PC-3 (cell line): ENCODE results near the gene SELENOT. TPM values are rescaled to one million over a fixed set of nuclear protein-coding genes. Genes with fewer than 3 reads are reported as not detected.
A peak's percentile ranks its signal among the peaks of the same experiment; 100 is the strongest.

ENCODE experiments used
- ATAC-seq: fragments of 200-7000 bp; cut with Tn5 transposase; 2 replicates; pipeline ENCODE4 v1.9.1; 2020; ENCODE audit warnings: mild to moderate bottlenecking, moderate library complexity
- BruUV-seq: library from RNA; stranded (reverse); fragments of 400-500 nt; replicated peaks from 2 replicates; lab custom pipeline; 2021; lab: Mats Ljungman, UMichigan
- CTCF ChIA-PET: fragments of 300-600 bp; sonication (Branson Sonifier 250); formaldehyde crosslinking; loops from one replicate; lab custom pipeline; 2022; ENCODE audit warnings: antibody characterized with exemption; lab: Charles Lee
- POLR2A ChIA-PET: fragments of 300-600 bp; sonication (Branson Sonifier 250); formaldehyde crosslinking; loops from one replicate; lab custom pipeline; 2022; ENCODE audit warnings: antibody characterized with exemption; ENCODE audit not compliant: unreplicated experiment; lab: Charles Lee
- DNase-seq: peaks from one replicate; pipeline ENCODE4 v3.0.0-alpha.2; 2015
- H2AFZ ChIP-seq: fragments of 300-600 bp; sonication (generic); 2 replicates; pipeline ENCODE4 v1.6.0; 2016; ENCODE audit warnings: antibody characterized with exemption, low read length
- H3F3A ChIP-seq: fragments of 300-600 bp; sonication (generic); one replicate; pipeline ENCODE4 v1.6.0; 2017; ENCODE audit warnings: antibody characterized with exemption, low read length, control low read depth, mild to moderate bottlenecking; ENCODE audit not compliant: unreplicated experiment
- H3K27ac ChIP-seq: fragments of 300-600 bp; sonication (generic); 2 replicates; pipeline ENCODE4 v1.5.1; 2016; ENCODE audit warnings: mild to moderate bottlenecking, low read length
- H3K27me3 ChIP-seq: fragments of 300-600 bp; sonication (generic); 2 replicates; pipeline ENCODE4 v1.6.1; 2016; ENCODE audit warnings: low read length, mixed read lengths
- H3K36me3 ChIP-seq: fragments of 300-600 bp; sonication (generic); 2 replicates; pipeline ENCODE4 v1.6.1; 2016; ENCODE audit warnings: low read depth, mixed run types, low read length, mixed read lengths
- H3K4me1 ChIP-seq: fragments of 300-600 bp; sonication (generic); 2 replicates; pipeline ENCODE4 v1.5.1; 2016; ENCODE audit warnings: low read length; ENCODE audit not compliant: insufficient read depth
- H3K4me2 ChIP-seq: fragments of 300-600 bp; sonication (generic); 2 replicates; pipeline ENCODE4 v1.6.0; 2016; ENCODE audit warnings: low read length
- H3K4me3 ChIP-seq: fragments of 300-600 bp; sonication (generic); 2 replicates; pipeline ENCODE4 v1.5.1; 2016; ENCODE audit warnings: mild to moderate bottlenecking, low read length, mixed read lengths
- H3K79me2 ChIP-seq: fragments of 300-600 bp; sonication (generic); 2 replicates; pipeline ENCODE4 v1.6.1; 2017; ENCODE audit warnings: low read length, mixed read lengths
- H3K9ac ChIP-seq: fragments of 300-600 bp; sonication (generic); 2 replicates; pipeline ENCODE4 v1.6.0; 2016; ENCODE audit warnings: mild to moderate bottlenecking, low read length
- H3K9me2 ChIP-seq: fragments of 300-600 bp; sonication (generic); replicated peaks from 2 replicates; pipeline ENCODE4 v1.6.1; 2016; ENCODE audit warnings: mixed run types, low read length, mixed read lengths
- H3K9me3 ChIP-seq: fragments of 300-600 bp; sonication (generic); 2 replicates; pipeline ENCODE4 v1.6.1; 2016; ENCODE audit warnings: low read length, mixed read lengths
- H4K20me1 ChIP-seq: fragments of 300-600 bp; sonication (generic); 2 replicates; pipeline ENCODE4 v1.6.1; 2016; ENCODE audit warnings: low read length, mixed read lengths
- EZH2 ChIP-seq: fragments of 300-600 bp; sonication (generic); IDR thresholded peaks from one replicate; pipeline ENCODE4 v1.6.1; 2017; ENCODE audit warnings: antibody characterized with exemption, mild to moderate bottlenecking, low read length; ENCODE audit not compliant: unreplicated experiment
- EZH2phosphoT487 ChIP-seq: fragments of 300-600 bp; sonication (generic); IDR thresholded peaks from 2 replicates; pipeline ENCODE4 v1.6.1; 2018; ENCODE audit warnings: mild to moderate bottlenecking, antibody characterized with exemption, low read length, borderline replicate concordance
- intact Hi-C: fragments of 100-400 bp; cut with micrococcal nuclease; formaldehyde crosslinking; loops from 2 replicates; pipeline ENCODE4 v1.9.0; 2023
- total RNA-seq: library from RNA; depleted of rRNA; stranded (reverse); fragments of >200 nt; gene quantifications from 2 replicates; pipeline ENCODE4 v1.2.3, GENCODE V29; 2014
- TF ChIP-seq, protein P1 (sequence below): fragments of 300-600 bp; sonication (generic); conservative IDR thresholded peaks from 2 replicates; pipeline ENCODE4 v1.5.1; 2017; ENCODE audit warnings: antibody characterized with exemption, low read depth, mild to moderate bottlenecking, low read length

Gene SELENOT
- total RNA-seq, 1 experiment from 2014 or later, result 109 TPM

DNA sequence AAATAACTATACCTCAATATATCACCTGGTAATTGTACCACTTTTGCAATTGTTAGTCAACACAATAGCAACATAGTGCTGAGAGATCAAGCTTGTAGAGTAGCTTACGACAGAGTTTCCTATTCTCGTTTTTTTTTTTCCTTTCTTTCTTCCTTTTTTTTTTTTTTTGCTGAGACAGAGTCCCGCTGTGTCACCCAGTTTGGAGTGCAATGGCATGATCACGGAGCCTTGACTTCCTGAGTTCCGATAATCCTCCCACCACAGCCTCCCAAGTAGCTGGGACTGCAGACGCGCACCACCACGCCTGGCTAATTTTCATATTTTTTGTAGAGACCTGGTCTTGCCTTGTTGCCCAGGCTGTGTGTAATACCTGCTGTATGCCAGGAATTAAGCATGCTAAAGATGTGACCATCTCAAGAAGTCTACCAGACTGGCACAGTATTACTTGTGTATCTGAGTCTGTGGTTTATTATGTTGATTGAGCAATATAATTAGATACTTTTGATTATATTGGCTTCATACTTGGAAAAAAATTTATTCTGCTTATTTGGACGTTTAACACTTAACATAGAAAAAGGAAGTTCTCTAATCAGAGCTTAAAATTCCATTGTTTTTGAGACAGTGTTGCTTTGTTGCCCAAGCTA is 3.0 kb downstream of the SELENOT start:
- no peak for TF ChIP-seq EZH2
- TF ChIP-seq, protein P1, sequence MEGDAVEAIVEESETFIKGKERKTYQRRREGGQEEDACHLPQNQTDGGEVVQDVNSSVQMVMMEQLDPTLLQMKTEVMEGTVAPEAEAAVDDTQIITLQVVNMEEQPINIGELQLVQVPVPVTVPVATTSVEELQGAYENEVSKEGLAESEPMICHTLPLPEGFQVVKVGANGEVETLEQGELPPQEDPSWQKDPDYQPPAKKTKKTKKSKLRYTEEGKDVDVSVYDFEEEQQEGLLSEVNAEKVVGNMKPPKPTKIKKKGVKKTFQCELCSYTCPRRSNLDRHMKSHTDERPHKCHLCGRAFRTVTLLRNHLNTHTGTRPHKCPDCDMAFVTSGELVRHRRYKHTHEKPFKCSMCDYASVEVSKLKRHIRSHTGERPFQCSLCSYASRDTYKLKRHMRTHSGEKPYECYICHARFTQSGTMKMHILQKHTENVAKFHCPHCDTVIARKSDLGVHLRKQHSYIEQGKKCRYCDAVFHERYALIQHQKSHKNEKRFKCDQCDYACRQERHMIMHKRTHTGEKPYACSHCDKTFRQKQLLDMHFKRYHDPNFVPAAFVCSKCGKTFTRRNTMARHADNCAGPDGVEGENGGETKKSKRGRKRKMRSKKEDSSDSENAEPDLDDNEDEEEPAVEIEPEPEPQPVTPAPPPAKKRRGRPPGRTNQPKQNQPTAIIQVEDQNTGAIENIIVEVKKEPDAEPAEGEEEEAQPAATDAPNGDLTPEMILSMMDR, result no peak
- no peak for TF ChIP-seq EZH2phosphoT487
- Histone ChIP-seq H3F3A (no peaks in the 10 kb centered on the region), H4K20me1 (peaks cover 62% of the 10 kb centered on the region), H3K9me2 (no peaks in the 10 kb centered on the region), H3K4me3 (peak overlapping the region; percentile 94), H3K27me3 (no peaks in the 10 kb centered on the region), H3K9me3 (no peaks in the 10 kb centered on the region), H3K79me2 (peaks cover 99% of the 10 kb centered on the region), H3K36me3 (peaks cover 24% of the 10 kb centered on the region; the same call in 1 of the 2 replicates), H2AFZ (no peak overlapping the region), H3K4me1 (peaks cover 24% of the 10 kb centered on the region), H3K9ac (peak overlapping the region; percentile 93; the same call in 1 of the 2 replicates), H3K27ac (no peak overlapping the region), H3K4me2 (peak overlapping the region; percentile 94)
- no TSS peak for BruUV-seq
- intact Hi-C loops, result loop anchor here (2.0 kb wide), 1 partner anchor 17 kb away; no protein-coding TSS in a partner anchor
- ATAC-seq, result no peak
- POLR2A ChIA-PET, result no interaction called here
- CTCF ChIA-PET, result no interaction called here
- DNase-seq, result no peak

- CTCF ChIA-PET, result no interaction called here
- H4K20me1 ChIP-seq, result peaks cover 63% of the 10 kb centered on the region
- H3K4me1 ChIP-seq, result peaks cover 19% of the 10 kb centered on the region
Measured at GRCh38 chr3:150607267-150608065, 4.3 kb downstream of the SELENOT start.

More at GRCh38 chr3:150607267-150608065, 4.3 kb downstream of the SELENOT start:
- no TSS peak for BruUV-seq
- POLR2A ChIA-PET, result no interaction called here
- H2AFZ ChIP-seq, result no peak overlapping the region
- DNase-seq, result no peak
- ATAC-seq, result no peak
- H3K79me2 ChIP-seq, result peaks cover 99% of the 10 kb centered on the region
- no peak overlapping the region for H3K4me3 ChIP-seq
- intact Hi-C loops, result no loop called here
- H3K27ac ChIP-seq, result no peak overlapping the region
- H3K27me3 ChIP-seq, result no peaks in the 10 kb centered on the region
- H3K9ac ChIP-seq, result no peak overlapping the region
- peaks cover 33% of the 10 kb centered on the region; the same call in 1 of the 2 replicates for H3K36me3 ChIP-seq
- peak overlapping the region; percentile 94; the same call in 1 of the 2 replicates for H3K4me2 ChIP-seq
- no peaks in the 10 kb centered on the region for H3K9me3 ChIP-seq
- no peaks in the 10 kb centered on the region for H3F3A ChIP-seq
- TF ChIP-seq EZH2, result no peak
- TF ChIP-seq, protein P1, result no peak
- no peaks in the 10 kb centered on the region for H3K9me2 ChIP-seq
